HepG2 (cell line): ENCODE results near the gene CCDC183. TPM values are rescaled to one million over a fixed set of nuclear protein-coding genes. Genes with fewer than 3 reads are reported as not detected.

Source experiments
- ARID2 ChIP-seq: sonication (generic); formaldehyde crosslinking; IDR thresholded peaks from 2 replicates; pipeline ENCODE4 v1.8.1; 2022; ENCODE audit warnings: mild to moderate bottlenecking, missing genetic modification reagents, borderline replicate concordance
- ATF7-NPFF ChIP-seq: sonication (generic); formaldehyde crosslinking; IDR thresholded peaks from 2 replicates; pipeline ENCODE4 v1.8.1; 2023; ENCODE audit warnings: mild to moderate bottlenecking, low read depth, missing genetic modification reagents, moderate library complexity
- CCDC6 ChIP-seq: sonication (generic); formaldehyde crosslinking; IDR thresholded peaks from 2 replicates; pipeline ENCODE4 v1.8.1; 2022; ENCODE audit warnings: mild to moderate bottlenecking, missing genetic modification reagents, moderate library complexity
- IRX3 ChIP-seq: sonication (generic); formaldehyde crosslinking; IDR thresholded peaks from 2 replicates; pipeline ENCODE4 v1.8.1; 2023; ENCODE audit warnings: mild to moderate bottlenecking, low read depth, missing genetic modification reagents, borderline replicate concordance
- MIER3 ChIP-seq: IDR thresholded peaks from 2 replicates; pipeline ENCODE4 v1.6.1; 2016; ENCODE audit warnings: missing compliant biosample characterization, borderline replicate concordance
- MYC ChIP-seq: sonication (generic); formaldehyde crosslinking; IDR thresholded peaks from 2 replicates; pipeline ENCODE4 v1.9.0; 2021; ENCODE audit warnings: missing genetic modification reagents, borderline replicate concordance
- PAXIP1 ChIP-seq: sonication (generic); formaldehyde crosslinking; conservative IDR thresholded peaks from 2 replicates; pipeline ENCODE4 v1.4.0; 2020; ENCODE audit warnings: mild to moderate bottlenecking, missing genetic modification reagents, moderate library complexity
- POLR2AphosphoS2 ChIP-seq: IDR thresholded peaks from 2 replicates; pipeline ENCODE4 v1.6.1; 2011; ENCODE audit warnings: low read depth, low read length, improper control_type of control experiment
- SP4 ChIP-seq: sonication (generic); formaldehyde crosslinking; IDR thresholded peaks from 2 replicates; pipeline ENCODE4 v1.8.1; 2023; ENCODE audit warnings: mild to moderate bottlenecking, missing genetic modification reagents
- TEAD3 ChIP-seq: optimal IDR thresholded peaks from 2 replicates; pipeline ENCODE3; 2016; ENCODE audit warnings: borderline replicate concordance
- ZBTB8A ChIP-seq: sonication (generic); formaldehyde crosslinking; IDR thresholded peaks from 2 replicates; pipeline ENCODE4 v1.4.0; 2020; ENCODE audit warnings: mild to moderate bottlenecking, low read depth, missing genetic modification reagents, borderline replicate concordance
- ZMYM4 ChIP-seq: sonication (generic); formaldehyde crosslinking; IDR thresholded peaks from 2 replicates; pipeline ENCODE4 v1.8.1; 2023; ENCODE audit warnings: mild to moderate bottlenecking, missing genetic modification reagents
- ZNF446 ChIP-seq: sonication (generic); formaldehyde crosslinking; IDR thresholded peaks from 2 replicates; pipeline ENCODE4 v1.5.0; 2020; ENCODE audit warnings: mild to moderate bottlenecking, missing genetic modification reagents
- ZNF558 ChIP-seq: sonication (generic); formaldehyde crosslinking; IDR thresholded peaks from 2 replicates; pipeline ENCODE4 v1.9.0; 2022; ENCODE audit warnings: mild to moderate bottlenecking, missing genetic modification reagents, borderline replicate concordance
- ZNF841 ChIP-seq: sonication (generic); formaldehyde crosslinking; IDR thresholded peaks from 2 replicates; pipeline ENCODE4 v1.8.1; 2023; ENCODE audit warnings: missing genetic modification reagents, borderline replicate concordance
- polyA plus RNA-seq, 8 experiments: library from polyadenylated mRNA; depleted of rRNA in 3 of 8; stranded (reverse) in 7 of 8; unstranded in 1 of 8; fragments of >200 nt; fragmentation: Illumina TruSeq in 4 of 8; extraction: Trizol in 4 of 8; gene quantifications; 2 replicates each; pipeline versions ENCODE4 v1.2.1 to v1.2.3, GENCODE V29; 2011 to 2016; ENCODE audit warnings: low read depth in 4 of 8, missing spikeins in 1 of 8, mixed read lengths in 1 of 8; ENCODE audit not compliant: insufficient read depth in 1 of 8
- total RNA-seq, 5 experiments: library from RNA; depleted of rRNA; stranded (reverse); fragments of >200 nt; fragmentation: Illumina TruSeq; extraction: Trizol; gene quantifications; 2 replicates each; pipeline ENCODE4 v1.2.3, GENCODE V29; 2016; ENCODE audit warnings: low read depth in 1 of 5
- TF ChIP-seq, protein P1 (sequence below): sonication (generic); formaldehyde crosslinking; IDR thresholded peaks from one replicate; pipeline ENCODE4 v1.5.1; 2020; ENCODE audit warnings: mild to moderate bottlenecking, missing genetic modification reagents; ENCODE audit errors: not compliant biosample characterization

The CCDC183 gene
- total and polyA plus RNA-seq, 2 of the 13 experiments (the other 11 are each of a cell fraction or from before 2014, with no cell fraction given), result 5.0 to 66.4 TPM

- TF ChIP-seq PAXIP1, result peak; percentile 84
- TF ChIP-seq ZMYM4 (CRISPR knock-in tag), result 0 out of 2 replicates have a peak, but pooled peaks have one; percentile 23
- 0 out of 2 replicates have a peak, but pooled peaks have one; percentile 2 for TF ChIP-seq POLR2AphosphoS2
- TF ChIP-seq, protein P1, sequence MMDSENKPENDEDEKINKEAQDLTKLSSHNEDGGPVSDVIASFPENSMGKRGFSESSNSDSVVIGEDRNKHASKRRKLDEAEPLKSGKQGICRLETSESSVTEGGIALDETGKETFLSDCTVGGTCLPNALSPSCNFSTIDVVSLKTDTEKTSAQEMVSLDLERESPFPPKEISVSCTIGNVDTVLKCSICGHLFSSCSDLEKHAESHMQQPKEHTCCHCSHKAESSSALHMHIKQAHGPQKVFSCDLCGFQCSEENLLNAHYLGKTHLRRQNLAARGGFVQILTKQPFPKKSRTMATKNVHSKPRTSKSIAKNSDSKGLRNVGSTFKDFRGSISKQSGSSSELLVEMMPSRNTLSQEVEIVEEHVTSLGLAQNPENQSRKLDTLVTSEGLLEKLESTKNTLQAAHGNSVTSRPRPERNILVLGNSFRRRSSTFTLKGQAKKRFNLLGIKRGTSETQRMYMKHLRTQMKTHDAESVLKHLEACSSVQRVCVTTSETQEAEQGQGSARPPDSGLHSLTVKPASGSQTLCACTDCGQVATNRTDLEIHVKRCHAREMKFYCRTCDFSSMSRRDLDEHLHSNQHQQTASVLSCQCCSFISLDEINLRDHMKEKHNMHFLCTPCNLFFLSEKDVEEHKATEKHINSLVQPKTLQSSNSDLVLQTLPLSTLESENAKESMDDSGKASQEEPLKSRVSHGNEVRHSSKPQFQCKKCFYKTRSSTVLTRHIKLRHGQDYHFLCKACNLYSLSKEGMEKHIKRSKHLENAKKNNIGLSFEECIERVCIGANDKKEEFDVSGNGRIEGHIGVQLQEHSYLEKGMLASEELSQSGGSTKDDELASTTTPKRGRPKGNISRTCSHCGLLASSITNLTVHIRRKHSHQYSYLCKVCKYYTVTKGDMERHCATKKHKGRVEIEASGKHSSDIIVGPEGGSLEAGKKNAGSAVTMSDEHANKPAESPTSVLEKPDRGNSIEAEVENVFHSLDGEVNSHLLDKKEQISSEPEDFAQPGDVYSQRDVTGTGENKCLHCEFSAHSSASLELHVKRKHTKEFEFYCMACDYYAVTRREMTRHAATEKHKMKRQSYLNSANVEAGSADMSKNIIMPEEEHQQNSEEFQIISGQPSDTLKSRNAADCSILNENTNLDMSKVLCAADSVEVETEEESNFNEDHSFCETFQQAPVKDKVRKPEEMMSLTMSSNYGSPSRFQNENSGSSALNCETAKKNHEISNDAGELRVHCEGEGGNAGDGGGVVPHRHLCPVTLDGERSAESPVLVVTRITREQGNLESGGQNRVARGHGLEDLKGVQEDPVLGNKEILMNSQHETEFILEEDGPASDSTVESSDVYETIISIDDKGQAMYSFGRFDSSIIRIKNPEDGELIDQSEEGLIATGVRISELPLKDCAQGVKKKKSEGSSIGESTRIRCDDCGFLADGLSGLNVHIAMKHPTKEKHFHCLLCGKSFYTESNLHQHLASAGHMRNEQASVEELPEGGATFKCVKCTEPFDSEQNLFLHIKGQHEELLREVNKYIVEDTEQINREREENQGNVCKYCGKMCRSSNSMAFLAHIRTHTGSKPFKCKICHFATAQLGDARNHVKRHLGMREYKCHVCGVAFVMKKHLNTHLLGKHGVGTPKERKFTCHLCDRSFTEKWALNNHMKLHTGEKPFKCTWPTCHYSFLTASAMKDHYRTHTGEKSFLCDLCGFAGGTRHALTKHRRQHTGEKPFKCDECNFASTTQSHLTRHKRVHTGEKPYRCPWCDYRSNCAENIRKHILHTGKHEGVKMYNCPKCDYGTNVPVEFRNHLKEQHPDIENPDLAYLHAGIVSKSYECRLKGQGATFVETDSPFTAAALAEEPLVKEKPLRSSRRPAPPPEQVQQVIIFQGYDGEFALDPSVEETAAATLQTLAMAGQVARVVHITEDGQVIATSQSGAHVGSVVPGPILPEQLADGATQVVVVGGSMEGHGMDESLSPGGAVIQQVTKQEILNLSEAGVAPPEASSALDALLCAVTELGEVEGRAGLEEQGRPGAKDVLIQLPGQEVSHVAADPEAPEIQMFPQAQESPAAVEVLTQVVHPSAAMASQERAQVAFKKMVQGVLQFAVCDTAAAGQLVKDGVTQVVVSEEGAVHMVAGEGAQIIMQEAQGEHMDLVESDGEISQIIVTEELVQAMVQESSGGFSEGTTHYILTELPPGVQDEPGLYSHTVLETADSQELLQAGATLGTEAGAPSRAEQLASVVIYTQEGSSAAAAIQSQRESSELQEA (CRISPR knock-in tag), result no peak
- peak; percentile 78 for TF ChIP-seq TEAD3 (CRISPR knock-in tag)
- peak; percentile 51; the same call in 1 of the 2 replicates for TF ChIP-seq ATF7-NPFF (CRISPR knock-in tag)
- no peak for TF ChIP-seq ZNF558 (CRISPR knock-in tag)
- TF ChIP-seq ARID2 (CRISPR knock-in tag), result 0 out of 2 replicates have a peak, but pooled peaks have one; percentile 62
- 0 out of 2 replicates have a peak, but pooled peaks have one; percentile 51 for TF ChIP-seq IRX3
- TF ChIP-seq MIER3 (CRISPR knock-in tag), result no peak
- no peak for TF ChIP-seq CCDC6 (CRISPR knock-in tag)
- TF ChIP-seq MYC (CRISPR knock-in tag), result no peak
- no peak for TF ChIP-seq ZNF446
- peak; percentile 63; the same call in 1 of the 2 replicates for TF ChIP-seq ZBTB8A
- TF ChIP-seq ZNF841 (CRISPR knock-in tag), result 0 out of 2 replicates have a peak, but pooled peaks have one; percentile 31
- TF ChIP-seq SP4 (CRISPR knock-in tag), result 0 out of 2 replicates have a peak, but pooled peaks have one; percentile 33
Observed at GRCh38 chr9:136840877-136841645, 44.9 kb downstream of the CCDC183 start (continued).
